ENCODE data around the gene TDRD12. TPM values are rescaled to one million over a fixed set of nuclear protein-coding genes. Genes with fewer than 3 reads are reported as not detected.

TDRD12 gene
- total and polyA plus RNA-seq, 2 donors (not counting 3 experiments of a cell fraction or from before 2014, with no cell fraction given): 0.03 to 0.09 TPM

- H3K79me2 ChIP-seq (ENCODE audit: control insufficient read depth, insufficient read depth, low read length): no peaks in the 10 kb centered on the region
- intact Hi-C loops (cut with micrococcal nuclease) (no loop called here), dilution Hi-C loops (cut with MboI; ENCODE audit: extremely low pct_ligation_motif_present, low sequenced_read_pairs) (no loop called here)
- TF ChIP-seq POLR2A (IDR thresholded peaks at IDR 0.05; ENCODE audit: low read depth, low read length) (no peak), MYC (IDR thresholded peaks at IDR 0.05; ENCODE audit: low read depth, low read length) (no peak), JUN (IDR thresholded peaks at IDR 0.05; ENCODE audit: borderline replicate concordance, insufficient read depth, insufficient read length, low read depth) (no peak), POLR2AphosphoS5 (IDR thresholded peaks at IDR 0.05; ENCODE audit: insufficient read depth, low read depth, low read length) (no peak), GATA2 (IDR thresholded peaks at IDR 0.05; ENCODE audit: insufficient read depth, insufficient read length, low read depth, low read length) (no peak)
- TF ChIP-seq, protein P1, sequence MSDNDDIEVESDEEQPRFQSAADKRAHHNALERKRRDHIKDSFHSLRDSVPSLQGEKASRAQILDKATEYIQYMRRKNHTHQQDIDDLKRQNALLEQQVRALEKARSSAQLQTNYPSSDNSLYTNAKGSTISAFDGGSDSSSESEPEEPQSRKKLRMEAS (IDR thresholded peaks at IDR 0.05; ENCODE audit: insufficient read depth, insufficient read length): no peak
- no peaks in the 10 kb centered on the region for H3K27me3 ChIP-seq (ENCODE audit: control insufficient read depth in 2 of 2, insufficient read depth in 2 of 2, low read length in 2 of 2)
- H3K9me3 ChIP-seq (replicated peaks; ENCODE audit: control insufficient read depth, insufficient read depth, low read length): no peaks in the 10 kb centered on the region
- ChIA-PET CTCF (no interaction called here), POLR2A (no interaction called here)
- H3K27ac ChIP-seq (ENCODE audit: insufficient read depth, low read depth, low read length): no peak overlapping the region
- H3K4me2 ChIP-seq (ENCODE audit: insufficient read depth, low read length): no peak overlapping the region
- no peak overlapping the region for H3K4me3 ChIP-seq (replicated peaks in 1 of 3; ENCODE audit: insufficient read depth in 1 of 3, low read depth in 1 of 3, low read length in 3 of 3)
- no TSS peak for BruUV-seq (replicated peaks)
- H4K20me1 ChIP-seq (replicated peaks; ENCODE audit: control insufficient read depth, extremely low read depth, insufficient read depth, low read length): no peaks in the 10 kb centered on the region
- FAIRE-seq (no peak), DNase-seq (ENCODE audit: low read depth, low spot score) (no peak)
- no peaks in the 10 kb centered on the region for H3K4me1 ChIP-seq (ENCODE audit: control insufficient read depth, extremely low read depth, insufficient read depth, low read length)
- H3K9me1 ChIP-seq (replicated peaks; ENCODE audit: control insufficient read depth, extremely low read depth, insufficient read depth, low read length): no peaks in the 10 kb centered on the region
- peaks cover 0 to 2% of the 10 kb centered on the region in 2 experiments for H3K36me3 ChIP-seq (ENCODE audit: control insufficient read depth in 2 of 2, extremely low read depth in 1 of 2, insufficient read depth in 2 of 2, low read length in 2 of 2)
- no peak overlapping the region for H2AFZ ChIP-seq (ENCODE audit: low read depth, low read length)
- no peak overlapping the region for H3K9ac ChIP-seq (replicated peaks; ENCODE audit: extremely low read depth, insufficient read depth, low read length)
Observed at GRCh38 chr19:32717496-32717895, 2.1 kb upstream of the TDRD12 start.

GRCh38 chr19:32718286-32718685 is 1.3 kb upstream of the TDRD12 start:
- ChIA-PET POLR2A (no interaction called here), CTCF (no interaction called here)
- H3K4me1 ChIP-seq (ENCODE audit: control insufficient read depth, extremely low read depth, insufficient read depth, low read length): no peaks in the 10 kb centered on the region
- DNase-seq (ENCODE audit: low read depth, low spot score): no peak
- H3K4me2 ChIP-seq (ENCODE audit: insufficient read depth, low read length): no peak overlapping the region
- H3K27ac ChIP-seq (ENCODE audit: insufficient read depth, low read depth, low read length): no peak overlapping the region
- H3K9me1 ChIP-seq (replicated peaks; ENCODE audit: control insufficient read depth, extremely low read depth, insufficient read depth, low read length): no peaks in the 10 kb centered on the region
- dilution Hi-C loops (cut with MboI; ENCODE audit: extremely low pct_ligation_motif_present, low sequenced_read_pairs) (no loop called here), intact Hi-C loops (cut with micrococcal nuclease) (no loop called here)
- no peak for FAIRE-seq
- no peak overlapping the region for H2AFZ ChIP-seq (ENCODE audit: low read depth, low read length)
- peaks cover 0 to under 1% of the 10 kb centered on the region in 2 experiments for H3K36me3 ChIP-seq (ENCODE audit: control insufficient read depth in 2 of 2, extremely low read depth in 1 of 2, insufficient read depth in 2 of 2, low read length in 2 of 2)
- no peak overlapping the region for H3K9ac ChIP-seq (replicated peaks; ENCODE audit: extremely low read depth, insufficient read depth, low read length)
- H3K27me3 ChIP-seq (ENCODE audit: control insufficient read depth in 2 of 2, insufficient read depth in 2 of 2, low read length in 2 of 2): no peaks in the 10 kb centered on the region
- TF ChIP-seq FOS (IDR thresholded peaks at IDR 0.05; ENCODE audit: borderline replicate concordance, insufficient read depth, low read length) (no peak), CTCF (IDR thresholded peaks at IDR 0.05; ENCODE audit: extremely low read depth in 1 of 2, insufficient read depth in 1 of 2, low read depth in 1 of 2, low read length in 2 of 2) (no peak), GATA2 (IDR thresholded peaks at IDR 0.05; ENCODE audit: insufficient read depth, insufficient read length, low read depth, low read length) (no peak), POLR2A (IDR thresholded peaks at IDR 0.05; ENCODE audit: low read depth, low read length) (no peak), POLR2AphosphoS5 (IDR thresholded peaks at IDR 0.05; ENCODE audit: insufficient read depth, low read depth, low read length) (no peak), JUN (IDR thresholded peaks at IDR 0.05; ENCODE audit: borderline replicate concordance, insufficient read depth, insufficient read length, low read depth) (no peak), MYC (IDR thresholded peaks at IDR 0.05; ENCODE audit: low read depth, low read length) (no peak)
- TF ChIP-seq, protein P1 (IDR thresholded peaks at IDR 0.05; ENCODE audit: insufficient read depth, insufficient read length): no peak
- no peak overlapping the region for H3K4me3 ChIP-seq (replicated peaks in 1 of 3; ENCODE audit: insufficient read depth in 1 of 3, low read depth in 1 of 3, low read length in 3 of 3)
- H4K20me1 ChIP-seq (replicated peaks; ENCODE audit: control insufficient read depth, extremely low read depth, insufficient read depth, low read length): no peaks in the 10 kb centered on the region
- no peaks in the 10 kb centered on the region for H3K9me3 ChIP-seq (replicated peaks; ENCODE audit: control insufficient read depth, insufficient read depth, low read length)
- no TSS peak for BruUV-seq (replicated peaks)
- no peaks in the 10 kb centered on the region for H3K79me2 ChIP-seq (ENCODE audit: control insufficient read depth, insufficient read depth, low read length)
